ENCODE measurements around the gene OIT3.

The OIT3 gene

DNA sequence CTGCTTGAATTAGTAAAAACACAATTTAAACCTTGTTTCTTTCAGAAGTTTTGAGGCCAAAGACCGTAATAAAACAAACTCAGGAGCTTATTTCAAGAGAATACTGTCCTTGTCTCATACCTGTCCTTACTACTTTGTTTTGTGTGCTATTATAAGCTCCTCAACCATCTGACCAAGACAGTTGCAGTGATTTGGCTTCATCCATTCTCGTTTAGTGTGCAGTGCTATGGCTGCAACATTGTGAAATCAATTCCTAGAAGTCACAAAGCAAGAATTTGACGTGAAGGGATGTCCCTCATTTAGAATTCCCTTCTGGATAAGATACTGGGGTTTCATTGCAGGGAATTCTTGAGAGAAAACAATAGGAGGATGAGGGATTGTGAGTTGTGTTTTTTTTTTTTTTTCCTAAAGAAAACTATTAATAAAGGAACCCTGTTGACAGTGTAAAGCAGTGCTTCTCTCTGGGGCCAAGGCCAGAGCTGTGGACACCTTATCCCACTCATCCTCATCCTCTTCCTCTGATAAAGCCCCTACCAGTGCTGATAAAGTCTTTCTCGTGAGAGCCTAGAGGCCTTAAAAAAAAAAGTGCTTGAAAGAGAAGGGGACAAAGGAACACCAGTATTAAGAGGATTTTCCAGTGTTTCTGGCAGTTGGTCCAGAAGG is at the start of gene OIT3:
Gene OIT3 (plus strand): TSS at position 604 of the 663 bp plus-strand sequence. CDS start 60 bp downstream, outside the sequence.
- TF ChIP-seq, protein P1, sequence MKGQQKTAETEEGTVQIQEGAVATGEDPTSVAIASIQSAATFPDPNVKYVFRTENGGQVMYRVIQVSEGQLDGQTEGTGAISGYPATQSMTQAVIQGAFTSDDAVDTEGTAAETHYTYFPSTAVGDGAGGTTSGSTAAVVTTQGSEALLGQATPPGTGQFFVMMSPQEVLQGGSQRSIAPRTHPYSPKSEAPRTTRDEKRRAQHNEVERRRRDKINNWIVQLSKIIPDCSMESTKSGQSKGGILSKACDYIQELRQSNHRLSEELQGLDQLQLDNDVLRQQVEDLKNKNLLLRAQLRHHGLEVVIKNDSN (IDR thresholded peaks at IDR 0.05): no peak
- TF ChIP-seq ZBTB7A (IDR thresholded peaks at IDR 0.05; ENCODE audit: low read depth): no peak

DNA sequence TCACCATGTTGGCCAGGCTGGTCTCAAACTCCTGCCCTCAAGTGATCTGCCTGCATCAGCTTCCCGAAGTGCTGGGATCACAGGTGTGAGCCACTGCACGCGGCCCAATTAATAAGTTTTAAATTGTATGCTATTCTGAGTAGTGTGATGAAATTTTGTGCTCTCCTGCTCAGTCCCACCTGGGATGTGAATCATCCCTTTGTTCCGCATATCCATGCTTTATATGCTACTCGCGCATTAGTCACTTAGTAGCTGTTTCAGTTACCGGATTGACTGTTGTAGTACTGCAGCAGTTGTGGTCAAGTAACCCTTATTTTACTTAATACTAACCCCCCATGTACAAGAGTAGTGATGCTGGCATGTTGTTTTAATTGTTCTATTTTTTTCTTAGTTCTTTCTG is 47.3 kb upstream of the OIT3 start:
- TF ChIP-seq TEAD4 (IDR thresholded peaks at IDR 0.05) (no peak), YY1 (IDR thresholded peaks at IDR 0.05; ENCODE audit: low read depth) (no peak), CEBPB (IDR thresholded peaks at IDR 0.05) (no peak), EP300 (IDR thresholded peaks at IDR 0.05; ENCODE audit: borderline replicate concordance) (no peak), EGR1 (IDR thresholded peaks at IDR 0.05) (no peak), FOXM1 (IDR thresholded peaks at IDR 0.05; ENCODE audit: borderline replicate concordance, low read depth) (no peak), RAD21 (IDR thresholded peaks at IDR 0.05; ENCODE audit: low read depth) (no peak), ZBTB7A (IDR thresholded peaks at IDR 0.05; ENCODE audit: low read depth) (no peak), NFIC (IDR thresholded peaks at IDR 0.05) (no peak), CREB1 (IDR thresholded peaks at IDR 0.05; ENCODE audit: low read depth) (no peak), TAF1 (IDR thresholded peaks at IDR 0.05; ENCODE audit: low read depth) (no peak), TCF12 (IDR thresholded peaks at IDR 0.05; ENCODE audit: low read depth) (no peak)
- TF ChIP-seq, protein P2, sequence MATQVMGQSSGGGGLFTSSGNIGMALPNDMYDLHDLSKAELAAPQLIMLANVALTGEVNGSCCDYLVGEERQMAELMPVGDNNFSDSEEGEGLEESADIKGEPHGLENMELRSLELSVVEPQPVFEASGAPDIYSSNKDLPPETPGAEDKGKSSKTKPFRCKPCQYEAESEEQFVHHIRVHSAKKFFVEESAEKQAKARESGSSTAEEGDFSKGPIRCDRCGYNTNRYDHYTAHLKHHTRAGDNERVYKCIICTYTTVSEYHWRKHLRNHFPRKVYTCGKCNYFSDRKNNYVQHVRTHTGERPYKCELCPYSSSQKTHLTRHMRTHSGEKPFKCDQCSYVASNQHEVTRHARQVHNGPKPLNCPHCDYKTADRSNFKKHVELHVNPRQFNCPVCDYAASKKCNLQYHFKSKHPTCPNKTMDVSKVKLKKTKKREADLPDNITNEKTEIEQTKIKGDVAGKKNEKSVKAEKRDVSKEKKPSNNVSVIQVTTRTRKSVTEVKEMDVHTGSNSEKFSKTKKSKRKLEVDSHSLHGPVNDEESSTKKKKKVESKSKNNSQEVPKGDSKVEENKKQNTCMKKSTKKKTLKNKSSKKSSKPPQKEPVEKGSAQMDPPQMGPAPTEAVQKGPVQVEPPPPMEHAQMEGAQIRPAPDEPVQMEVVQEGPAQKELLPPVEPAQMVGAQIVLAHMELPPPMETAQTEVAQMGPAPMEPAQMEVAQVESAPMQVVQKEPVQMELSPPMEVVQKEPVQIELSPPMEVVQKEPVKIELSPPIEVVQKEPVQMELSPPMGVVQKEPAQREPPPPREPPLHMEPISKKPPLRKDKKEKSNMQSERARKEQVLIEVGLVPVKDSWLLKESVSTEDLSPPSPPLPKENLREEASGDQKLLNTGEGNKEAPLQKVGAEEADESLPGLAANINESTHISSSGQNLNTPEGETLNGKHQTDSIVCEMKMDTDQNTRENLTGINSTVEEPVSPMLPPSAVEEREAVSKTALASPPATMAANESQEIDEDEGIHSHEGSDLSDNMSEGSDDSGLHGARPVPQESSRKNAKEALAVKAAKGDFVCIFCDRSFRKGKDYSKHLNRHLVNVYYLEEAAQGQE (IDR thresholded peaks at IDR 0.05; ENCODE audit: low read depth): no peak
- TF ChIP-seq, protein P3, sequence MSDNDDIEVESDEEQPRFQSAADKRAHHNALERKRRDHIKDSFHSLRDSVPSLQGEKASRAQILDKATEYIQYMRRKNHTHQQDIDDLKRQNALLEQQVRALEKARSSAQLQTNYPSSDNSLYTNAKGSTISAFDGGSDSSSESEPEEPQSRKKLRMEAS (IDR thresholded peaks at IDR 0.05): no peak
- TF ChIP-seq, protein P1 (IDR thresholded peaks at IDR 0.05): no peak

DNA sequence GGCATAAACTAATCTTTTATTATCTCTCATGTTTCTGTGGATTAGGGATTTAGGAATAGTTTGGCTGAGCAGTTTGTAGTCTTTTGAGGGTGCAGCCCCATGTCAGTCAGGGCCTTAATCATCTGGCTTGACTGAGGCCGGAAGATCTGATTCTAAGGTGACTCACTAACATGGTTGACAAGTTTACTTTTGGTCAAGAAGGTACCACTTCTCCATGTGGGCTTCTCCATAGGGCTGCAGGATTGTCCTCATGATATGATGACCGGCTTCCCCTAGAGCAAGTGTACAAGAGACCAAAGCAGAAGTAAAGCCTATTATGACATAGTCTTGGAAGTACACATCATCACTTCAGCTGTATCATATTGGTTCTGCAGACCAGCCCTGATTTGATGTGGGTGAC is 45.9 kb upstream of the OIT3 start:
- TF ChIP-seq, protein P2 (IDR thresholded peaks at IDR 0.05; ENCODE audit: low read depth): no peak
- TF ChIP-seq, protein P3 (IDR thresholded peaks at IDR 0.05): no peak
- TF ChIP-seq NFIC (IDR thresholded peaks at IDR 0.05) (no peak), TAF1 (IDR thresholded peaks at IDR 0.05; ENCODE audit: low read depth) (no peak), TEAD4 (IDR thresholded peaks at IDR 0.05) (no peak), YY1 (IDR thresholded peaks at IDR 0.05; ENCODE audit: low read depth) (no peak), CREB1 (IDR thresholded peaks at IDR 0.05; ENCODE audit: low read depth) (no peak), ZBTB7A (IDR thresholded peaks at IDR 0.05; ENCODE audit: low read depth) (no peak)
- TF ChIP-seq, protein P1 (IDR thresholded peaks at IDR 0.05): no peak

DNA sequence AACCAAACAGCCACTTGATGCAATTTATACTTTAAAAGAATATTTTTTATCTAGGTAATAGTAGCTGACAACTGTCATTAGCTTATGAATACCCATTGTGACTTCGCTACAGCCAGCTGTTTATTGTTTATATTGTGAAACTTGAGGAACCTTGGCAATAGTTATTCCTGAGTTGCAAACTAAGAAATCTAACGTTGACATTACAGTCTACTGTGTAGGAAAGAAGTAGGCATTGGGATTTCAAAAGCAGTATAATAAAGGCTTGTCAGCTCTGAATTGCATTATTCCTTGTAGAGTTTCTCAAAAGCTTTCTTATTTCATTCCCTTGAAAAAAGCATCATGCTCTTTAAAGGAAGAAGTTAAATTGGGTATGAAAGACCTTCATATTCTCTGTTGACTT is 42.7 kb upstream of the OIT3 start:
- TF ChIP-seq FOXM1 (IDR thresholded peaks at IDR 0.05; ENCODE audit: borderline replicate concordance, low read depth): no peak
- TF ChIP-seq, protein P1 (IDR thresholded peaks at IDR 0.05): no peak
- TF ChIP-seq, protein P3 (IDR thresholded peaks at IDR 0.05): no peak
- no peak for TF ChIP-seq TCF12 (IDR thresholded peaks at IDR 0.05; ENCODE audit: low read depth)
- no peak for TF ChIP-seq TEAD4 (IDR thresholded peaks at IDR 0.05)
- no peak for TF ChIP-seq YY1 (IDR thresholded peaks at IDR 0.05; ENCODE audit: low read depth)
- no peak for TF ChIP-seq CEBPB (IDR thresholded peaks at IDR 0.05)
- TF ChIP-seq TAF1 (IDR thresholded peaks at IDR 0.05; ENCODE audit: low read depth): no peak
- no peak for TF ChIP-seq NFIC (IDR thresholded peaks at IDR 0.05)
- TF ChIP-seq CREB1 (IDR thresholded peaks at IDR 0.05; ENCODE audit: low read depth): no peak
- TF ChIP-seq, protein P2 (IDR thresholded peaks at IDR 0.05; ENCODE audit: low read depth): no peak
- TF ChIP-seq EP300 (IDR thresholded peaks at IDR 0.05; ENCODE audit: borderline replicate concordance): no peak
- no peak for TF ChIP-seq RAD21 (IDR thresholded peaks at IDR 0.05; ENCODE audit: low read depth)
- no peak for TF ChIP-seq ZBTB7A (IDR thresholded peaks at IDR 0.05; ENCODE audit: low read depth)
- TF ChIP-seq EGR1 (IDR thresholded peaks at IDR 0.05): no peak
